GM06990 (cell line): Measurements from ENCODE around the gene LRFN4.

ENCODE experiments used
- DNase-seq: peaks from one replicate; pipeline ENCODE4 v3.0.0-alpha.2; 2011; ENCODE audit not compliant: insufficient read length; ENCODE audit errors: extremely low read depth
- H3K27me3 ChIP-seq: replicated peaks from 2 replicates; pipeline ENCODE4 v1.6.0; 2011; ENCODE audit warnings: low read length; ENCODE audit not compliant: control insufficient read depth, insufficient read depth
- H3K36me3 ChIP-seq: 2 replicates; pipeline ENCODE4 v1.5.1; 2011; ENCODE audit warnings: low read length; ENCODE audit not compliant: control insufficient read depth, insufficient read depth
- H3K4me3 ChIP-seq: replicated peaks from 2 replicates; pipeline ENCODE4 v1.5.1; 2011; ENCODE audit warnings: low read depth, mild to moderate bottlenecking, control low read depth, low read length
- TF ChIP-seq, protein P1 (sequence below): IDR thresholded peaks from 2 replicates; pipeline ENCODE4 v1.5.1; 2011; ENCODE audit warnings: low read length, control low read depth, mild to moderate bottlenecking, inconsistent platforms; ENCODE audit not compliant: insufficient read depth, poor library complexity, severe bottlenecking

The LRFN4 gene

DNA sequence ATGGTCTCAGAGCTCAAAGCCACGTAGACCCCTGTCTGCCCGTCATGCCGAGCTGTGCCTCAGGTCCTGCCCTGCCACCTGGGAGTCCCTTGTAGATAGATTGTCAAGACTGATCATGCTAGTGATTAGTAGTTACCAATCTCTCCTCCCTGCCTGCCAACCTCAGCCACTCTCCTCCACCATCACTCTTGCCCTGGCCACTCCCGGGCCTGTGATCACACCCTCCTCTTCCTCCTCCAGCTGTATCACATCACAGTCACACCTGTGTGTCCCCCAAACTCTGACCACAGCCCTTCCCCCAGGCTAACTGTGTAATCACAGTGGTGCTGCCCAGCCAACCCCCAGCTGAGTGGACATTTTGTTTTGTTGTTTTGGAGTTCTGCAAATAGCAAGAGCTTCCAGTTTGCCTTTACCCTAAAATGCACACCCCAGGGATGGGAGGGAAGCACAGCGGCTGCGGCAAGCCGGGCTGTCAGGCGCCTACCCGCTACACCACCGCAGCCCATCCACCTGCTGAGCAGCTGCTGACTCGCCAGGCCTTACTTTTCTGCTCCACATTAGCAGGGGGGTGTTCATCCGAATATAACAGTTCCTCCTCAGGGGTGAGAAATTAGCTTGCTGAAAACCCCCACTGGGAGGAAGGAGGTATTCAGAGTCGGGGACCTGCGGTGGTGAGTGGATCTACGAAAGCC lies 45.8 kb downstream of the LRFN4 start:
- no peak overlapping the region for H3K4me3 ChIP-seq
- no peaks in the 10 kb centered on the region for H3K36me3 ChIP-seq
- H3K27me3 ChIP-seq: no peaks in the 10 kb centered on the region; the same call in 1 of the 2 replicates
- TF ChIP-seq, protein P1, sequence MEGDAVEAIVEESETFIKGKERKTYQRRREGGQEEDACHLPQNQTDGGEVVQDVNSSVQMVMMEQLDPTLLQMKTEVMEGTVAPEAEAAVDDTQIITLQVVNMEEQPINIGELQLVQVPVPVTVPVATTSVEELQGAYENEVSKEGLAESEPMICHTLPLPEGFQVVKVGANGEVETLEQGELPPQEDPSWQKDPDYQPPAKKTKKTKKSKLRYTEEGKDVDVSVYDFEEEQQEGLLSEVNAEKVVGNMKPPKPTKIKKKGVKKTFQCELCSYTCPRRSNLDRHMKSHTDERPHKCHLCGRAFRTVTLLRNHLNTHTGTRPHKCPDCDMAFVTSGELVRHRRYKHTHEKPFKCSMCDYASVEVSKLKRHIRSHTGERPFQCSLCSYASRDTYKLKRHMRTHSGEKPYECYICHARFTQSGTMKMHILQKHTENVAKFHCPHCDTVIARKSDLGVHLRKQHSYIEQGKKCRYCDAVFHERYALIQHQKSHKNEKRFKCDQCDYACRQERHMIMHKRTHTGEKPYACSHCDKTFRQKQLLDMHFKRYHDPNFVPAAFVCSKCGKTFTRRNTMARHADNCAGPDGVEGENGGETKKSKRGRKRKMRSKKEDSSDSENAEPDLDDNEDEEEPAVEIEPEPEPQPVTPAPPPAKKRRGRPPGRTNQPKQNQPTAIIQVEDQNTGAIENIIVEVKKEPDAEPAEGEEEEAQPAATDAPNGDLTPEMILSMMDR: no peak
- no peak for DNase-seq

DNA sequence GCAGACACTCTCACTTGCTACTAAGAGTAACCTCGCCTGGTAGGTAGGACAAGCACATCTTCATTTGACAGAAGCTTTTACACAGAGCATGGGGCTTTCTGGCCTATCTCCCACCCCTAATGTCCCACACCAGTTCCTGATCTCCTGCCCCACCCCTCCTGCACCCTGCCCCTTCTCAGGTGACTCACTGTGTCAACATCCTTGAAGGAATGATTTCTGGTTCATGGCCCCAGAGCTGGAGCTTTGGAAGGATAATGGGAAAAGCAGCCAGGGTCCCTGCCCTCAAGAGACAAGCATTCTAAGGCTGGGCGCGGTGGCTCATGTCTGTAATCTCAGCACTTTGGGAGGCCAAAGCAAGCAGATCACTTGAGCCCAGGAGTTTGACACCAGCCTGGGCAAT lies 47.2 kb downstream of the LRFN4 start:
- TF ChIP-seq, protein P1: no peak
- no peaks in the 10 kb centered on the region for H3K36me3 ChIP-seq
- no peak for DNase-seq

DNA sequence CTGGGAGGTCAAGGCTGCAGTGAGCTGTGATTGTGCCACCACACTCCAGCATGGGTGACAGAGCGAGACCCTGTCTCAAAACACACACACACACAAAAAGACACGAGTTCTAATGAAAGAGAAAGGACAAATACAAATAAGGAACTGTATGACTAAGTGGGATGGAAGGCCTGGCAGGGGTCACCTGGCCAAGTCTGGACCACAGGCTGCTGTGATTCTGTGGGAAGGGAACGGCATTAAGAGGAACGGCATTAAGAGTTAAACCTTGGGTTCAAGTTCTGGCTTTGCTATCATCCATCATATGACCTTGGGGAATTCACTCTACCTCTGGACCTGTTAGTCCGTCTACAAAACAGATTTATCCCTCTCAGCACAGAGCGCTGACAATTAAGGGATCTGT lies 47.7 kb downstream of the LRFN4 start:
- Histone ChIP-seq H3K27me3 (no peaks in the 10 kb centered on the region; the same call in 1 of the 2 replicates), H3K36me3 (no peaks in the 10 kb centered on the region), H3K4me3 (no peak overlapping the region)
- DNase-seq: no peak
- TF ChIP-seq, protein P1: no peak

More for the DNA sequence above, 47.2 kb downstream of the LRFN4 start:
- no peaks in the 10 kb centered on the region; the same call in 1 of the 2 replicates for H3K27me3 ChIP-seq
- H3K4me3 ChIP-seq: no peak overlapping the region

DNA sequence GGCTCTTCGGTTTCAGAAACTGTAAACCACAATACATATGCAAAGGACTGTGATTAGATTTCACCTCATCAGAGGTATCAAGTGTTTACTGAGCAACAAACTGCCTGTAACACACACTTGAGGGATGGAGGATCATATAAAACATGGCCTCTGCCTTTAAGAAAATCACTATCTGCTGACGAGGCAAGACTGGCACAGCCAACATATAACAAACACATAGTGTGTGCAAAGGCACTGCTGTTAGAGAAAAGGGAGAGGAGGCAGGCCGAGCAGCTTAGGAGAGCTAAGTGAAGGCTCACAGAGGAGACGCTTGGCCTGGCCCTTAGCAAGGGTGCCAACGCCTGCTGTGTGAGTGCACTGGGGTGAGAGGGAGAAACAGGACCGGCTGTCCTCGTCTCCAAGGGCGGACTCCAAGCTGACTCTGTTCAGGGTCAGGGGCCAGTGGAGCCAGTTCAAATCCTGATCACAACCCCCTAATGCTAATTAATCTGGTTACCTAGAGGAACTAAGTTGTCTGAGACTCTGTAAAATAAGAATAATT lies 48.2 kb downstream of the LRFN4 start:
- TF ChIP-seq, protein P1: no peak
- H3K36me3 ChIP-seq: no peaks in the 10 kb centered on the region
- no peaks in the 10 kb centered on the region; the same call in none of the 2 replicates for H3K27me3 ChIP-seq
- H3K4me3 ChIP-seq: no peak overlapping the region
- no peak for DNase-seq

DNA sequence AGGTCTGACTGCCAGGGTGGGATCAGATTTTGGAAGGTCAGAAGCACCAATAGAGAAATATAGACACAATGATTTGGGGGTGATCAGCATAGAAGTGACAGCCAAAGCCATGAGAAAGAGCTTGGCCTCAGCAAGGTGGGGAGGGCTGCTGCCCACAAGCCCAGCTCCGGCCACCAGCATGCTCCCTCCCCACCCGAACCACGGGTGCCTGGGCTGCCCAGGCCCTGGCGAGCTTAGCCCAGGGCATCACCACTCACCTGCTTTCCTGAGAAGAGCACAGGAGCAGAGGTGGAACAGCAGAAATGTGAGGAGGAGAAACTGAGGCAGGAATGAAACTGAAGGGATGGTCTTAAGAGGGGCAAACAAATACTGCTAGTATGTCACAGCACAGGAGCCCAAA lies 48.8 kb downstream of the LRFN4 start:
- DNase-seq: no peak

More for the DNA sequence above, 48.8 kb downstream of the LRFN4 start:
- TF ChIP-seq, protein P1: no peak
- Histone ChIP-seq H3K4me3 (no peak overlapping the region), H3K27me3 (no peaks in the 10 kb centered on the region; the same call in none of the 2 replicates), H3K36me3 (no peaks in the 10 kb centered on the region)
